ENCODE data around the gene WDR7. TPM values are rescaled to one million over a fixed set of nuclear protein-coding genes. Genes with fewer than 3 reads are reported as not detected.
A peak's percentile ranks its signal among the peaks of the same experiment; 100 is the strongest.

Gene WDR7
- total and polyA plus RNA-seq, 4 donors, result 3.7 to 42.7 (median 19.0) TPM

DNA sequence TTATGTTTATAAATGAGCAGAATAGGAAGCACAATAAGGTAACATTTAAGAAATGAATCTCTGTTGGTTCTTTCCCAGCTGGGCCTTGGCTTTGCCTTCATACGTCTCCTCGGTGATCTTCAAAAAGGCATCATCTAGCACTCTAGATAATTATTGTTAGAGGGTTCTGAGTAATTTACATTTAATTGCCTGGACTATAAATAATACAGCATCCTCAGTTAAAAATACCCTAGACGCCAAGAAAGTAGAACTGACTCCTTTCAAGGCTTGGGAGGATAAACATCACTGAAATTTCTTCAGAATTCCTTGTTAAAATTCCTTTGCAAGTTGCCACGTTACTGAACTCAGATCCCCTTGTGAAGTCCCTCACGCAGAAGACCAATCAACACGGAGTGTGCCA is 296.1 kb downstream of the WDR7 start:
- no peaks in the 10 kb centered on the region for H3K9me3 ChIP-seq (ENCODE audit: control insufficient read depth in 4 of 4, insufficient read depth in 3 of 4, low read length in 3 of 4)
- no peak for ATAC-seq (ENCODE audit: insufficient read depth, low FRiP score)

DNA sequence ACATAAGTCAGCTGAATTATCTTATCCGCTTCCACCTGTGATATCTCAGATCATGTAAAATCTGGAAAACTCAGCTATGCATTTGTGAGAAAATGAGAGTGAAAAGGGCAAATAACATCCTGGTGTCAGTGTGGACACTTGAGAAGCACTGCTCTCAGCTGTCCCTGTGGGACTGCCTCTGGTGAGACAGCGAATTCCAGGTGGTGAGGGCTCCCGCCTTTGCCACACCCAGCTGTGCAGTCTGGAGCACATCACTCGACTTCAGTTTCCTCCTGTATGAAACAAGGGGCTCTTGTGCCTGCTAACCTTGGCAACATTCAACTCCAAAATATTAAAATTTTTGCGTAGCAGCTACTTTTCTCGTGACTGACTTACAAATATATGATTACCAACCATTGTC is 300.9 kb downstream of the WDR7 start:
- Histone ChIP-seq H3K9ac (ENCODE audit: insufficient read depth in 1 of 2, low read length in 2 of 2) (no peak overlapping the region), H3K4me1 (ENCODE audit: control insufficient read depth in 5 of 5, insufficient read depth in 5 of 5, low read length in 5 of 5) (peaks cover 0 to 6% (median 4%) of the 10 kb centered on the region in 5 donors), H3K27ac (ENCODE audit: low read depth in 1 of 2, low read length in 1 of 2) (no peak overlapping the region), H3K4me3 (no peak overlapping the region), H3K9me3 (ENCODE audit: control insufficient read depth in 4 of 4, insufficient read depth in 3 of 4, low read length in 3 of 4) (no peaks in the 10 kb centered on the region), H3K27me3 (ENCODE audit: control insufficient read depth in 3 of 3, insufficient read depth in 3 of 3, low read length in 2 of 3) (no peaks in the 10 kb centered on the region), H3K36me3 (ENCODE audit: control insufficient read depth in 4 of 4, insufficient read depth in 4 of 4, low read length in 4 of 4) (peaks cover 0 to 4% (median under 1%) of the 10 kb centered on the region in 4 donors)
- 91% methylated on average over 6 of the region's 6 CpGs for WGBS, 2 donors
- DNase-seq (no peak), ATAC-seq (ENCODE audit: insufficient read depth, low FRiP score) (no peak)
- no peak for TF ChIP-seq CTCF (IDR thresholded peaks at IDR 0.05; ENCODE audit: control extremely low read depth, extremely low read depth)

More for the DNA sequence above, 296.1 kb downstream of the WDR7 start:
- no peak overlapping the region for H3K27ac ChIP-seq (ENCODE audit: low read depth in 1 of 2, low read length in 1 of 2)
- peak in 2 of 3 donors; percentile 37 to 57 for DNase-seq
- 88 to 89% methylated on average over 6 of the region's 6 CpGs for WGBS, 2 donors
- peaks cover 0 to 12% (median 4%) of the 10 kb centered on the region in 5 donors for H3K4me1 ChIP-seq (ENCODE audit: control insufficient read depth in 5 of 5, insufficient read depth in 5 of 5, low read length in 5 of 5)
- no peak overlapping the region for H3K9ac ChIP-seq (ENCODE audit: insufficient read depth in 1 of 2, low read length in 2 of 2)
- no peaks in the 10 kb centered on the region for H3K27me3 ChIP-seq (ENCODE audit: control insufficient read depth in 3 of 3, insufficient read depth in 3 of 3, low read length in 2 of 3)
- TF ChIP-seq CTCF (IDR thresholded peaks at IDR 0.05; ENCODE audit: control extremely low read depth, extremely low read depth), result no peak
- no peak overlapping the region for H3K4me3 ChIP-seq
- H3K36me3 ChIP-seq (ENCODE audit: control insufficient read depth in 4 of 4, insufficient read depth in 4 of 4, low read length in 4 of 4), result peaks cover 0 to 2% (median 0%) of the 10 kb centered on the region in 4 donors

- no peak overlapping the region for H3K9ac ChIP-seq (ENCODE audit: insufficient read depth in 1 of 2, low read length in 2 of 2)
- H3K27ac ChIP-seq (ENCODE audit: low read depth in 1 of 2, low read length in 1 of 2), result no peak overlapping the region
- no peak overlapping the region for H3K4me3 ChIP-seq
- WGBS, 2 donors, result 96 to 98% methylated on average over 3 of the region's 3 CpGs
- no peaks in the 10 kb centered on the region for H3K27me3 ChIP-seq (ENCODE audit: control insufficient read depth in 3 of 3, insufficient read depth in 3 of 3, low read length in 2 of 3)
- TF ChIP-seq CTCF (IDR thresholded peaks at IDR 0.05; ENCODE audit: control extremely low read depth, extremely low read depth), result no peak
- no peaks in the 10 kb centered on the region for H3K9me3 ChIP-seq (ENCODE audit: control insufficient read depth in 4 of 4, insufficient read depth in 3 of 4, low read length in 3 of 4)
- H3K4me1 ChIP-seq (ENCODE audit: control insufficient read depth in 5 of 5, insufficient read depth in 5 of 5, low read length in 5 of 5), result peaks cover 0 to 5% (median 0%) of the 10 kb centered on the region in 5 donors
- H3K36me3 ChIP-seq (ENCODE audit: control insufficient read depth in 4 of 4, insufficient read depth in 4 of 4, low read length in 4 of 4), result peaks cover 0 to 4% (median 0%) of the 10 kb centered on the region in 4 donors
- ATAC-seq (ENCODE audit: insufficient read depth, low FRiP score) (no peak), DNase-seq (no peak)
These were observed 302.5 kb downstream of the WDR7 start for GRCh38 chr18:56953428-56954198.

All from lung (tissue), 12 donors.